HepG2 (cell line): ENCODE data around the gene CEBPZOS. TPM values are rescaled to one million over a fixed set of nuclear protein-coding genes. Genes with fewer than 3 reads are reported as not detected.

ENCODE experiments used
- EEA1 ChIP-seq: sonication (generic); formaldehyde crosslinking; IDR thresholded peaks from 2 replicates; pipeline ENCODE4 v1.5.1; 2020; ENCODE audit warnings: mild to moderate bottlenecking, missing genetic modification reagents, borderline replicate concordance
- ESRRA ChIP-seq: sonication (generic); formaldehyde crosslinking; IDR thresholded peaks from 2 replicates; pipeline ENCODE4 v1.5.1; 2020; ENCODE audit warnings: mild to moderate bottlenecking, low read depth, missing genetic modification reagents
- GABPB1 ChIP-seq: IDR thresholded peaks from 2 replicates; pipeline ENCODE4 v1.6.1; 2016; ENCODE audit warnings: mild to moderate bottlenecking, missing genetic modification reagents, moderate library complexity, missing compliant biosample characterization
- GLI4 ChIP-seq: sonication (generic); formaldehyde crosslinking; IDR thresholded peaks from 2 replicates; pipeline ENCODE4 v1.5.1; 2020; ENCODE audit warnings: missing genetic modification reagents, mild to moderate bottlenecking, moderate library complexity, borderline replicate concordance
- HNRNPL ChIP-seq: fragments of 200-400 bp; formaldehyde crosslinking; IDR thresholded peaks from 2 replicates; pipeline ENCODE4 v1.6.1; 2017; ENCODE audit warnings: mild to moderate bottlenecking, low read depth, low read length
- HNRNPLL ChIP-seq: fragments of 200-400 bp; formaldehyde crosslinking; IDR thresholded peaks from 2 replicates; pipeline ENCODE4 v1.6.1; 2017; ENCODE audit warnings: mild to moderate bottlenecking, low read depth, low read length; ENCODE audit not compliant: poor library complexity, severe bottlenecking
- MAF1 ChIP-seq: sonication (generic); formaldehyde crosslinking; IDR thresholded peaks from 2 replicates; pipeline ENCODE4 v1.5.0; 2020; ENCODE audit warnings: missing genetic modification reagents, borderline replicate concordance
- NFKB2 ChIP-seq: sonication (generic); formaldehyde crosslinking; IDR thresholded peaks from 2 replicates; pipeline ENCODE4 v1.4.0; 2020; ENCODE audit warnings: missing genetic modification reagents, borderline replicate concordance
- NFKBIZ ChIP-seq: IDR thresholded peaks from 2 replicates; pipeline ENCODE4 v1.6.1; 2018; ENCODE audit warnings: missing genetic modification reagents, missing compliant biosample characterization
- NFYB ChIP-seq: sonication (generic); formaldehyde crosslinking; IDR thresholded peaks from 2 replicates; pipeline ENCODE4 v1.4.0; 2020; ENCODE audit warnings: missing genetic modification reagents
- PAF1 ChIP-seq: IDR thresholded peaks from 2 replicates; pipeline ENCODE4 v1.6.1; 2016; ENCODE audit warnings: missing genetic modification reagents, missing compliant biosample characterization
- PHF5A ChIP-seq: IDR thresholded peaks from one replicate; pipeline ENCODE4 v1.6.1; 2018; ENCODE audit warnings: low read depth, missing genetic modification reagents; ENCODE audit not compliant: unreplicated experiment
- PPARG ChIP-seq: conservative IDR thresholded peaks from 2 replicates; pipeline ENCODE4 v1.6.1; 2016; ENCODE audit warnings: missing biosample characterization, missing genetic modification reagents
- RAD21 ChIP-seq: fragments of 450-650 bp; formaldehyde crosslinking; IDR thresholded peaks from 2 replicates; pipeline ENCODE4 v1.5.0; 2020; ENCODE audit warnings: mild to moderate bottlenecking
- RBAK ChIP-seq: sonication (generic); formaldehyde crosslinking; IDR thresholded peaks from 2 replicates; pipeline ENCODE4 v1.5.1; 2020; ENCODE audit warnings: mild to moderate bottlenecking, missing genetic modification reagents
- RNF2 ChIP-seq: fragments of 450-650 bp; conservative IDR thresholded peaks from 2 replicates; pipeline ENCODE4 v1.6.1; 2016; ENCODE audit warnings: low read depth
- SALL2 ChIP-seq: sonication (generic); formaldehyde crosslinking; IDR thresholded peaks from 2 replicates; pipeline ENCODE4 v1.8.1; 2023; ENCODE audit warnings: mild to moderate bottlenecking, missing genetic modification reagents, inconsistent platforms
- SKI ChIP-seq: fragments of 450-650 bp; IDR thresholded peaks from one replicate; pipeline ENCODE4 v1.6.1; 2018; ENCODE audit warnings: mild to moderate bottlenecking; ENCODE audit not compliant: partially characterized antibody
- SPEN ChIP-seq: sonication (generic); formaldehyde crosslinking; IDR thresholded peaks from 2 replicates; pipeline ENCODE4 v1.5.1; 2020; ENCODE audit warnings: low read depth, mild to moderate bottlenecking, missing genetic modification reagents
- TAF1 ChIP-seq: sonication (generic); formaldehyde crosslinking; IDR thresholded peaks from 2 replicates; pipeline ENCODE4 v1.4.0; 2020; ENCODE audit warnings: missing genetic modification reagents
- ZFP82 ChIP-seq: sonication (generic); formaldehyde crosslinking; IDR thresholded peaks from 2 replicates; pipeline ENCODE4 v1.5.1; 2020; ENCODE audit warnings: mild to moderate bottlenecking, missing genetic modification reagents, borderline replicate concordance
- ZGPAT ChIP-seq: IDR thresholded peaks from 2 replicates; pipeline ENCODE4 v1.6.1; 2016; ENCODE audit warnings: mild to moderate bottlenecking
- ZMAT3 ChIP-seq: sonication (generic); formaldehyde crosslinking; conservative IDR thresholded peaks from 2 replicates; pipeline ENCODE4 v1.7.0; 2021; ENCODE audit warnings: missing genetic modification reagents
- ZNF446 ChIP-seq: sonication (generic); formaldehyde crosslinking; IDR thresholded peaks from 2 replicates; pipeline ENCODE4 v1.5.0; 2020; ENCODE audit warnings: mild to moderate bottlenecking, missing genetic modification reagents
- ZNF564 ChIP-seq: sonication (generic); formaldehyde crosslinking; IDR thresholded peaks from 2 replicates; pipeline ENCODE4 v1.8.1; 2023; ENCODE audit warnings: mild to moderate bottlenecking, missing genetic modification reagents
- ZNF619 ChIP-seq: sonication (generic); formaldehyde crosslinking; IDR thresholded peaks from 2 replicates; pipeline ENCODE4 v1.4.0; 2020; ENCODE audit warnings: mild to moderate bottlenecking, missing genetic modification reagents
- ZNF710 ChIP-seq: sonication (generic); formaldehyde crosslinking; IDR thresholded peaks from 2 replicates; pipeline ENCODE4 v1.5.0; 2020; ENCODE audit warnings: mild to moderate bottlenecking, missing genetic modification reagents, borderline replicate concordance
- ZNF883 ChIP-seq: sonication (generic); formaldehyde crosslinking; IDR thresholded peaks from 2 replicates; pipeline ENCODE4 v1.5.1; 2020; ENCODE audit warnings: mild to moderate bottlenecking, missing genetic modification reagents; ENCODE audit errors: not compliant biosample characterization
- polyA plus RNA-seq, 8 experiments: library from polyadenylated mRNA; depleted of rRNA in 3 of 8; stranded (reverse) in 7 of 8; unstranded in 1 of 8; fragments of >200 nt; fragmentation: Illumina TruSeq in 4 of 8; extraction: Trizol in 4 of 8; gene quantifications; 2 replicates each; pipeline versions ENCODE4 v1.2.1 to v1.2.3, GENCODE V29; 2011 to 2016; ENCODE audit warnings: low read depth in 4 of 8, missing spikeins in 1 of 8, mixed read lengths in 1 of 8; ENCODE audit not compliant: insufficient read depth in 1 of 8
- total RNA-seq, 5 experiments: library from RNA; depleted of rRNA; stranded (reverse); fragments of >200 nt; fragmentation: Illumina TruSeq; extraction: Trizol; gene quantifications; 2 replicates each; pipeline ENCODE4 v1.2.3, GENCODE V29; 2016; ENCODE audit warnings: low read depth in 1 of 5

The CEBPZOS gene
- total and polyA plus RNA-seq, 2 of the 13 experiments (the other 11 are each of a cell fraction or from before 2014, with no cell fraction given): 18.6 to 44.7 TPM

- TF ChIP-seq PAF1 (CRISPR knock-in tag) (no peak), NFKBIZ (CRISPR knock-in tag) (peak; percentile 48; the same call in 1 of the 2 replicates), ESRRA (peak; percentile 70; the same call in 1 of the 2 replicates), GABPB1 (peak; percentile 93), SALL2 (no peak; the same call in 1 of the 2 replicates), NFKB2 (CRISPR knock-in tag) (peak; percentile 81; the same call in 1 of the 2 replicates), EEA1 (CRISPR knock-in tag) (peak; percentile 98), NFYB (CRISPR knock-in tag) (no peak), ZMAT3 (CRISPR knock-in tag) (peak; percentile 93), RBAK (CRISPR knock-in tag) (no peak), ZNF564 (CRISPR knock-in tag) (peak; percentile 95), HNRNPLL (peak; percentile 92), TAF1 (CRISPR knock-in tag) (peak; percentile 89), MAF1 (CRISPR knock-in tag) (0 out of 2 replicates have a peak, but pooled peaks have one; percentile 33), HNRNPL (no peak), ZNF710 (CRISPR knock-in tag) (peak; percentile 87; the same call in 1 of the 2 replicates), GLI4 (CRISPR knock-in tag) (peak; percentile 97; the same call in 1 of the 2 replicates), ZNF446 (CRISPR knock-in tag) (peak; percentile 76), PHF5A (CRISPR knock-in tag) (no peak), ZFP82 (CRISPR knock-in tag) (peak; percentile 99), RNF2 (peak; percentile 93), RAD21 (CRISPR knock-in tag) (peak; percentile 47; the same call in 1 of the 2 replicates), SPEN (CRISPR knock-in tag) (peak; percentile 92), ZNF883 (CRISPR knock-in tag) (peak; percentile 93), ZGPAT (peak; percentile 92), PPARG (CRISPR knock-in tag) (no peak; the same call in 1 of the 2 replicates), SKI (peak; percentile 5), ZNF619 (0 out of 2 replicates have a peak, but pooled peaks have one; percentile 50)
Measured at GRCh38 chr2:37196320-37197195, at the start of gene CEBPZOS (continued).
